EL (cell line): Measurements from ENCODE around the gene MTRFR.

Source experiments
- DNase-seq: peaks from one replicate; pipeline ENCODE4 v3.0.0-alpha.2; 2016

The MTRFR gene

DNA sequence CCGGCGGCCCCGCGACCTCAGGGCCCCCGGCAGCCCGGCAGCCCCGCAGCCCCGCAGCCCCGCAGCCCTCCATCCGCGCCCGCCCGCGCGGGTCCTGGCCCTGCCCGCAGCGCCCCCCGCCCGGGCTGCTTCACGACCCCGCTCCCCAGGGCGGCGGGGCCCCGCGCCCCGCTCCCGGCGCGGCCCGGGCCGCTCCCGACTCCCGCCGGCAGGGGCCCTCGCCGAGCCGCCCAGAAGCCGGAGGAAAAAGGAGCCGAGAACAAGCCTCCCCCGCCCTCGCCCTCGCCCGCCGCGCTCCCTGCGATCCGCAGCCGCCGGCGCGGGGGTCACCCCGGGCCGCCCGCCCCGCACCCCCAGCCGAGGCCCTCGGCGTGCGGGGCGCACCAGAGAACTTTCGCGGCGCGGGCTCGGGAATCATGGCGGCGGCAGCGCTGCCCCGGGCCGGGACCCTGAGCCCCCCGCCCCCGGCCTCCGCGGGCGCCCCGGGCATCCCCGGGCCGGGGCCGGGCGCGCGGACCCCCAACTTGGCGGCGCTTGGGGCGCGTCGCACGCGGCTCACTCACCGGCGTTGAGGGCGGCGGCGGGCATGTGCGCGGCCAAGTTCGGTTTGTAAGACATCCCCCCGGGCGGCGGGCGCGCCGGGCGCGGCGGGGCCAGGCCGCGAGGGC is 37.9 kb downstream of the MTRFR start:
- peak; percentile 61 for DNase-seq

- no peak for DNase-seq
Measured at GRCh38 chr12:123273166-123273565, 39.9 kb downstream of the MTRFR start.

GRCh38 chr12:123278101-123278627 is 44.9 kb downstream of the MTRFR start:
- no peak for DNase-seq

DNA sequence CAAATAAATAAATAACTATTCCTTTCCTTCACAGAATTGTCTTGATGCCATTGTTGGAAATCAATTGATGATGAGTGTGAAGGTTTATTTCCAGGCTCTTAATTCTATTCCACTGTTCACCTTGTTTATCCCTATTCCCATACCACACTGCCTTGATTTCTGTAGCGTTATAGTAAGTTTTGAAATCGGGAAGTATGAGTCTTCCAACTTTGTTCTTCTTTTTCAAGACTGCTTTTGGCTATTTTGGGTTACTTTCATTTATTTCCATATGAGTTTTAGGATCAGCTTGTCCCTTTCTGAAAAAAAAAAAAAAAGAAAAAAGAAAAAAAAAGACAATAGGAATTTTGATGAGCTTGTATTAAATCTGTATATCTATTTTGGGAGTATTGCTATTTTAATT is 47.7 kb downstream of the MTRFR start:
- DNase-seq, result no peak

DNA sequence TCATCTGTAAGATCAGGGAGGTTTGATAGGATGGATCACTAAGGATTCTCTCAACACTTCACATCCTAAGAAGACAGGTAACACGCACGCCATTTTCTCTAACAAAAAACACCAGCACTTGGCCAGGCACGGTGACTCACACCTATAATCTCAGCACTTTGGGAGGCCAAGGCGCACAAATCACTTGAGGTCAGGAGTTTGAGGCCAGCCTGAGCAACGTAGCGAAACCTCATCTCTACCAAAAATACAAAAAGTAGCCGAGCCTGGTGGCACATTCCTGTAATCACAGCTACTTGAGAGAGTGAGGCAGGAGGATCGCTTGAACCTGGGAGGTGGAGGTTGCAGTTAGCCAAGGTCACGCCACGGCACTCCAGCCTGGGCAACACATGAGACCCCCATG is 48.9 kb downstream of the MTRFR start:
- DNase-seq, result no peak

DNA sequence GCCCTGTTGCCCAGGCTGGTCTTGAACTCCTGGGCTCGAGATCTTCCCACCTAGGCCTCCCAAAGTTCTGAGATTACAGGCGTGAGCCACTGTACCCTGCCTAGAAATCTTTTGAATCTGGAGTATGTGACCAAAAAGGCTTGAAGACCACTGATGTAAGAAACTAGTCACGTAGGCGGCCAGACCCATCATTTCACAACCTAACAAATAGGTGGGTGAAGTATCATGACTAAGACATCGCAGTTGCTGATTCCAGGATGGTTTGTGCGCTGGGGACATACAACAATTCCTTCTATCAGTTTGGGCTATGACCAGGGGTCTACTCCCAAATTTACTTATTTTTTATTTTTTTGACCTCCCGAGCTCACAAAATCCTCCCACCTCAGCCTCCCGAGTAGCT is 50.2 kb downstream of the MTRFR start:
- DNase-seq, result no peak

- DNase-seq, result no peak
Measured at GRCh38 chr12:123284669-123285068, 51.4 kb downstream of the MTRFR start.

GRCh38 chr12:123286652-123287373 is 53.6 kb downstream of the MTRFR start:
- no peak for DNase-seq

DNA sequence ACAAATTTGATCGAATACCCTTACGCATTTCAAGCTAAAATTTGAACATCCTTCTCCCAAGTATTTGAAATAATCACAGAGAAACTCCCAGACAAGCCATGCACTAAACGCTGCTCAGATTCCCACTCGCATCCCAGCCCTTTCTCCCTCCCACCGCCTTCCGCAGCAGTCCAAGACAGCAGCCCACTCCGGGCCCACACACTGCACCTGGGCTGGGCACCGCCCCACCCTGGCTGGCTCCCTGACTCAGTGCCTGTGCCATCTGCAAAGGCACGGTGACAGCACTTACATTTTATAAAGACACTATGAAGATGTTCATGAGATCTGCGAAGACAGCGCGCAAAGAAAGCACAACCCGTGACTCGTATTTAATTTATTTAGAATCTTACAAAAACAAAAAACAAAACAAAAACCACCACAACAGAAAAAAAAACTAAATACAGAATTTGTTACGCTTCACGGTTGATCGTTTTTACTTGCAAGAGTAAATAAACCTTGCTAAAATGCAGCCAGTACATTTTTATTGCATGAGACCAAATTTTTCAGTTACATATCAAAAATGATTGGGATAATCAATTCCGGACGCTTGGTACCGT is 55.6 kb downstream of the MTRFR start:
- no peak for DNase-seq

DNA sequence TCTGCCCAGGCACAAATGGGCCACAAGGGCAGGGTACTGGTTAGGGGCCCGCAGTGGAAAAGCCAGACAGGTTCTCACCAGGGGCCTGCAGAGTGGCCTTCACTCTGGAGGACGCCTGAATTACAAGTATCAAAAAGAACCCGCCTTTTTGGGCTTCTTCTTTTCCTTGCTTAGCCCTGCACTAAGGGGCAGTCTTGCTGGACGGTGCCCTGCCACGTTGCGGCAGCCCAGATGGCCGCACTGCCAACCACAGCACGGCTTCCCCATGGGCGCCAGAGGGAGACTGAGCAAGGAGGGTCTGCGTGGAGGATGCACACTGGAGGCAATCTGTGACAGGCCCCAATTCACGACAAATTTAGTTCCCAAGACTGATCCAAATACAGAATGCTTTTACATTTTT is 56.7 kb downstream of the MTRFR start:
- no peak for DNase-seq

- DNase-seq, result no peak
Measured at GRCh38 chr12:123293178-123293760, 60.0 kb downstream of the MTRFR start.

DNA sequence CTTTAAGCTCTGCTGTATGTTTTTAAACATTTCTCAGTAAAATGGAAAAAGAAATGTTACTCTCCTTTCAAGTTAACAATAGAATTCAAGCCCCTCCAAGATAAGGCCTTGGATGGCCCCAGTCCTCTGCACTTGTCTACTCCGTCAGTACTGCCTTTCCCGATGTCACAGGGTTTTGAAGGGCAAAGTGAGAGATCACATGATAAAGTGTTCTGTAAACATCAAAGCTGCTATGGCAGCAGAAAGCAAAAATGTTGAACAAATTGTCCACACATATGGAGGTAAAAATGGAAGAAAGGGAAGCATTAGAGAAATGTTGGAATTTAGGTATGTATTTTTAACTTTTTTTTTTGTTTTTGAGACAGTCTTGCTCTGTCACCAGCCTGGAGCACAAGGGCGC is 71.9 kb downstream of the MTRFR start:
- DNase-seq, result no peak

GRCh38 chr12:123306200-123306599 is 73.0 kb downstream of the MTRFR start:
- DNase-seq, result no peak
